NB4 (cell line): ENCODE data around the gene METAP2.

Experiments used
- MYC ChIP-seq: IDR thresholded peaks from 2 replicates; pipeline ENCODE4 v1.6.1; 2011; ENCODE audit warnings: low read depth, low read length
- POLR2A ChIP-seq: IDR thresholded peaks from 2 replicates; pipeline ENCODE4 v1.6.1; 2011; ENCODE audit warnings: mild to moderate bottlenecking; ENCODE audit not compliant: insufficient read length; ENCODE audit errors: extremely low read depth
- TF ChIP-seq, protein P1 (sequence below): IDR thresholded peaks from one replicate; pipeline ENCODE4 v1.5.1; 2012; ENCODE audit warnings: low read depth, low read length
- TF ChIP-seq, protein P2 (sequence below): IDR thresholded peaks from 2 replicates; pipeline ENCODE4 v1.6.1; 2011; ENCODE audit warnings: low read depth, low read length

DNA sequence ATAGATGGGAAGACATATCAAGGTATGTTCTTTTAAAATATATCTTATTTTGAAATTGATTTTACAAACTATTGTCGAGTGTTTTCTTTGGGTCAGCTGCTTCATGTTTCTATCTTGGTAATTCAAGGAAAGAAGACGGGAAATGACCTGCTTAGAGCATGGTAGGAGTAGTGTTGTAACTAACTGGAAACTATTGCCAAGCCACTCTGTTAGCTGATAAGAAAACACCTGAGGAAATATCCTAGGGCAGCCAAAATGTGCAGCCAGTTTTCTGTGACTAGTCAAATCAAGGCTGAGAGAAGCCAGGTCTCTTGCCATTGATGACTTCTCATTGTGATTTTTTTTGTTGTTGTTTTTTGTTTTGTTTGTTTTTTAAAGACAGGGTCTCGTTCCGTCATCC lies 30.2 kb downstream of the METAP2 start:
- TF ChIP-seq, protein P1, sequence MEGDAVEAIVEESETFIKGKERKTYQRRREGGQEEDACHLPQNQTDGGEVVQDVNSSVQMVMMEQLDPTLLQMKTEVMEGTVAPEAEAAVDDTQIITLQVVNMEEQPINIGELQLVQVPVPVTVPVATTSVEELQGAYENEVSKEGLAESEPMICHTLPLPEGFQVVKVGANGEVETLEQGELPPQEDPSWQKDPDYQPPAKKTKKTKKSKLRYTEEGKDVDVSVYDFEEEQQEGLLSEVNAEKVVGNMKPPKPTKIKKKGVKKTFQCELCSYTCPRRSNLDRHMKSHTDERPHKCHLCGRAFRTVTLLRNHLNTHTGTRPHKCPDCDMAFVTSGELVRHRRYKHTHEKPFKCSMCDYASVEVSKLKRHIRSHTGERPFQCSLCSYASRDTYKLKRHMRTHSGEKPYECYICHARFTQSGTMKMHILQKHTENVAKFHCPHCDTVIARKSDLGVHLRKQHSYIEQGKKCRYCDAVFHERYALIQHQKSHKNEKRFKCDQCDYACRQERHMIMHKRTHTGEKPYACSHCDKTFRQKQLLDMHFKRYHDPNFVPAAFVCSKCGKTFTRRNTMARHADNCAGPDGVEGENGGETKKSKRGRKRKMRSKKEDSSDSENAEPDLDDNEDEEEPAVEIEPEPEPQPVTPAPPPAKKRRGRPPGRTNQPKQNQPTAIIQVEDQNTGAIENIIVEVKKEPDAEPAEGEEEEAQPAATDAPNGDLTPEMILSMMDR: no peak
- TF ChIP-seq POLR2A (no peak), MYC (no peak)
- TF ChIP-seq, protein P2, sequence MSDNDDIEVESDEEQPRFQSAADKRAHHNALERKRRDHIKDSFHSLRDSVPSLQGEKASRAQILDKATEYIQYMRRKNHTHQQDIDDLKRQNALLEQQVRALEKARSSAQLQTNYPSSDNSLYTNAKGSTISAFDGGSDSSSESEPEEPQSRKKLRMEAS: no peak
